ENCODE measurements around the gene KRT39.

GRCh38 chr17:40986920-40987319 lies 20.2 kb upstream of the KRT39 start:
- TF ChIP-seq POLR2A (IDR thresholded peaks at IDR 0.05; ENCODE audit: low read depth, low read length) (no peak), POLR2AphosphoS5 (IDR thresholded peaks at IDR 0.05; ENCODE audit: low read depth, low read length) (no peak), TAF1 (IDR thresholded peaks at IDR 0.05; ENCODE audit: borderline replicate concordance, low read depth, low read length) (no peak)

Measured in GM12892 (cell line).